H1 (cell line): Measurements from ENCODE around the gene KCTD2. TPM values are rescaled to one million over a fixed set of nuclear protein-coding genes. Genes with fewer than 3 reads are reported as not detected.

Experiments
- polyA plus RNA-seq, 7 experiments: library from polyadenylated mRNA; depleted of rRNA in 3 of 7; stranded (reverse) in 5 of 7; unstranded in 2 of 7; fragments of >200 nt in 5 of 7; fragments of 200-250 nt in 2 of 7; gene quantifications; 1 replicate in 5 of 7; 2 replicates in 1 of 7; 4 replicates in 1 of 7; pipeline versions ENCODE4 v1.2.1 to v1.2.3, GENCODE V29; 2011 to 2013; ENCODE audit warnings: missing spikeins in 2 of 7, mixed read lengths in 2 of 7
- total RNA-seq: library from RNA; stranded (reverse); fragmentation: NEBNext Ultra II Directional; extraction: Animal tissue kit (Norgen Biotek cat#: 25700); gene quantifications from 2 replicates; pipeline ENCODE4 v1.2.1, GENCODE V29; 2021
- TF ChIP-seq, protein P1 (sequence below): fragments of 300-600 bp; sonication (generic); IDR thresholded peaks from 2 replicates; pipeline ENCODE4 v1.7.1; 2012; ENCODE audit warnings: low read length, moderate library complexity, mild to moderate bottlenecking, inconsistent platforms; ENCODE audit not compliant: insufficient replicate concordance

The KCTD2 gene
- total and polyA plus RNA-seq, 2 of the 8 experiments (the other 6 are each of a cell fraction or from before 2014, with no cell fraction given): 33.7 to 36.8 TPM

DNA sequence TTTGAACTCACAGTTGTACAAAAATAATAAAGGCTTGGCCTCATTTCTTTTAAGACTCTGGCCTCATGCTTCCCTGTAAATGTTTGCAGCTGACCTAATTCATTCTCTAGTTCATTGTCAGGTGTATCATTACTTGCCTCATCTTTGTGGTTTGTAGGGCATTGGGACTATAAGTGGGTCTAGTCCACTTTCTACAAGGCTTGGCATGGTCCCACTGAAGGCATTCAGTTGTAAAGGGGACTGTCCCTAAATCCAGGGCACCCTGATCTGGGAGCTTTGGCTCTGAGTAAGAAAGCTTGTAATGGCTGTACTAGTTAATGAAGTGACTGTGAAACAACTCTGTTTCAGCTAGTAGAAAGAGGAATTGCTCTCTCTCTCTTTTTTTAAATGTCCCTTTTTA lies 2.7 kb downstream of the KCTD2 start (continued):
- TF ChIP-seq, protein P1, sequence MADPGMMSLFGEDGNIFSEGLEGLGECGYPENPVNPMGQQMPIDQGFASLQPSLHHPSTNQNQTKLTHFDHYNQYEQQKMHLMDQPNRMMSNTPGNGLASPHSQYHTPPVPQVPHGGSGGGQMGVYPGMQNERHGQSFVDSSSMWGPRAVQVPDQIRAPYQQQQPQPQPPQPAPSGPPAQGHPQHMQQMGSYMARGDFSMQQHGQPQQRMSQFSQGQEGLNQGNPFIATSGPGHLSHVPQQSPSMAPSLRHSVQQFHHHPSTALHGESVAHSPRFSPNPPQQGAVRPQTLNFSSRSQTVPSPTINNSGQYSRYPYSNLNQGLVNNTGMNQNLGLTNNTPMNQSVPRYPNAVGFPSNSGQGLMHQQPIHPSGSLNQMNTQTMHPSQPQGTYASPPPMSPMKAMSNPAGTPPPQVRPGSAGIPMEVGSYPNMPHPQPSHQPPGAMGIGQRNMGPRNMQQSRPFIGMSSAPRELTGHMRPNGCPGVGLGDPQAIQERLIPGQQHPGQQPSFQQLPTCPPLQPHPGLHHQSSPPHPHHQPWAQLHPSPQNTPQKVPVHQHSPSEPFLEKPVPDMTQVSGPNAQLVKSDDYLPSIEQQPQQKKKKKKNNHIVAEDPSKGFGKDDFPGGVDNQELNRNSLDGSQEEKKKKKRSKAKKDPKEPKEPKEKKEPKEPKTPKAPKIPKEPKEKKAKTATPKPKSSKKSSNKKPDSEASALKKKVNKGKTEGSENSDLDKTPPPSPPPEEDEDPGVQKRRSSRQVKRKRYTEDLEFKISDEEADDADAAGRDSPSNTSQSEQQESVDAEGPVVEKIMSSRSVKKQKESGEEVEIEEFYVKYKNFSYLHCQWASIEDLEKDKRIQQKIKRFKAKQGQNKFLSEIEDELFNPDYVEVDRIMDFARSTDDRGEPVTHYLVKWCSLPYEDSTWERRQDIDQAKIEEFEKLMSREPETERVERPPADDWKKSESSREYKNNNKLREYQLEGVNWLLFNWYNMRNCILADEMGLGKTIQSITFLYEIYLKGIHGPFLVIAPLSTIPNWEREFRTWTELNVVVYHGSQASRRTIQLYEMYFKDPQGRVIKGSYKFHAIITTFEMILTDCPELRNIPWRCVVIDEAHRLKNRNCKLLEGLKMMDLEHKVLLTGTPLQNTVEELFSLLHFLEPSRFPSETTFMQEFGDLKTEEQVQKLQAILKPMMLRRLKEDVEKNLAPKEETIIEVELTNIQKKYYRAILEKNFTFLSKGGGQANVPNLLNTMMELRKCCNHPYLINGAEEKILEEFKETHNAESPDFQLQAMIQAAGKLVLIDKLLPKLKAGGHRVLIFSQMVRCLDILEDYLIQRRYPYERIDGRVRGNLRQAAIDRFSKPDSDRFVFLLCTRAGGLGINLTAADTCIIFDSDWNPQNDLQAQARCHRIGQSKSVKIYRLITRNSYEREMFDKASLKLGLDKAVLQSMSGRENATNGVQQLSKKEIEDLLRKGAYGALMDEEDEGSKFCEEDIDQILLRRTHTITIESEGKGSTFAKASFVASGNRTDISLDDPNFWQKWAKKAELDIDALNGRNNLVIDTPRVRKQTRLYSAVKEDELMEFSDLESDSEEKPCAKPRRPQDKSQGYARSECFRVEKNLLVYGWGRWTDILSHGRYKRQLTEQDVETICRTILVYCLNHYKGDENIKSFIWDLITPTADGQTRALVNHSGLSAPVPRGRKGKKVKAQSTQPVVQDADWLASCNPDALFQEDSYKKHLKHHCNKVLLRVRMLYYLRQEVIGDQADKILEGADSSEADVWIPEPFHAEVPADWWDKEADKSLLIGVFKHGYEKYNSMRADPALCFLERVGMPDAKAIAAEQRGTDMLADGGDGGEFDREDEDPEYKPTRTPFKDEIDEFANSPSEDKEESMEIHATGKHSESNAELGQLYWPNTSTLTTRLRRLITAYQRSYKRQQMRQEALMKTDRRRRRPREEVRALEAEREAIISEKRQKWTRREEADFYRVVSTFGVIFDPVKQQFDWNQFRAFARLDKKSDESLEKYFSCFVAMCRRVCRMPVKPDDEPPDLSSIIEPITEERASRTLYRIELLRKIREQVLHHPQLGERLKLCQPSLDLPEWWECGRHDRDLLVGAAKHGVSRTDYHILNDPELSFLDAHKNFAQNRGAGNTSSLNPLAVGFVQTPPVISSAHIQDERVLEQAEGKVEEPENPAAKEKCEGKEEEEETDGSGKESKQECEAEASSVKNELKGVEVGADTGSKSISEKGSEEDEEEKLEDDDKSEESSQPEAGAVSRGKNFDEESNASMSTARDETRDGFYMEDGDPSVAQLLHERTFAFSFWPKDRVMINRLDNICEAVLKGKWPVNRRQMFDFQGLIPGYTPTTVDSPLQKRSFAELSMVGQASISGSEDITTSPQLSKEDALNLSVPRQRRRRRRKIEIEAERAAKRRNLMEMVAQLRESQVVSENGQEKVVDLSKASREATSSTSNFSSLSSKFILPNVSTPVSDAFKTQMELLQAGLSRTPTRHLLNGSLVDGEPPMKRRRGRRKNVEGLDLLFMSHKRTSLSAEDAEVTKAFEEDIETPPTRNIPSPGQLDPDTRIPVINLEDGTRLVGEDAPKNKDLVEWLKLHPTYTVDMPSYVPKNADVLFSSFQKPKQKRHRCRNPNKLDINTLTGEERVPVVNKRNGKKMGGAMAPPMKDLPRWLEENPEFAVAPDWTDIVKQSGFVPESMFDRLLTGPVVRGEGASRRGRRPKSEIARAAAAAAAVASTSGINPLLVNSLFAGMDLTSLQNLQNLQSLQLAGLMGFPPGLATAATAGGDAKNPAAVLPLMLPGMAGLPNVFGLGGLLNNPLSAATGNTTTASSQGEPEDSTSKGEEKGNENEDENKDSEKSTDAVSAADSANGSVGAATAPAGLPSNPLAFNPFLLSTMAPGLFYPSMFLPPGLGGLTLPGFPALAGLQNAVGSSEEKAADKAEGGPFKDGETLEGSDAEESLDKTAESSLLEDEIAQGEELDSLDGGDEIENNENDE: no peak
